NCI-H82 treated with DMSO at 0.1 percent for 48 hours (cell line): ENCODE results near the gene PCIF1.
"Not testable (repeated sequence)": the region's sequence is repeated elsewhere in the genome, so short reads cannot be mapped to it uniquely, and the experiment has no call there.

Experiments
- DNase-seq: peaks from one replicate; lab custom pipeline; 2025; ENCODE audit not compliant: unreplicated experiment; lab: John Stamatoyannopoulos, UW

The PCIF1 gene

GRCh38 chr20:45946149-45946970 lies 11.9 kb downstream of the PCIF1 start:
- DNase-seq = no peak

- no peak for DNase-seq
These were observed 12.8 kb downstream of the PCIF1 start for GRCh38 chr20:45947110-45947866.

GRCh38 chr20:45948261-45948733 lies 13.8 kb downstream of the PCIF1 start:
- DNase-seq = no peak

DNA sequence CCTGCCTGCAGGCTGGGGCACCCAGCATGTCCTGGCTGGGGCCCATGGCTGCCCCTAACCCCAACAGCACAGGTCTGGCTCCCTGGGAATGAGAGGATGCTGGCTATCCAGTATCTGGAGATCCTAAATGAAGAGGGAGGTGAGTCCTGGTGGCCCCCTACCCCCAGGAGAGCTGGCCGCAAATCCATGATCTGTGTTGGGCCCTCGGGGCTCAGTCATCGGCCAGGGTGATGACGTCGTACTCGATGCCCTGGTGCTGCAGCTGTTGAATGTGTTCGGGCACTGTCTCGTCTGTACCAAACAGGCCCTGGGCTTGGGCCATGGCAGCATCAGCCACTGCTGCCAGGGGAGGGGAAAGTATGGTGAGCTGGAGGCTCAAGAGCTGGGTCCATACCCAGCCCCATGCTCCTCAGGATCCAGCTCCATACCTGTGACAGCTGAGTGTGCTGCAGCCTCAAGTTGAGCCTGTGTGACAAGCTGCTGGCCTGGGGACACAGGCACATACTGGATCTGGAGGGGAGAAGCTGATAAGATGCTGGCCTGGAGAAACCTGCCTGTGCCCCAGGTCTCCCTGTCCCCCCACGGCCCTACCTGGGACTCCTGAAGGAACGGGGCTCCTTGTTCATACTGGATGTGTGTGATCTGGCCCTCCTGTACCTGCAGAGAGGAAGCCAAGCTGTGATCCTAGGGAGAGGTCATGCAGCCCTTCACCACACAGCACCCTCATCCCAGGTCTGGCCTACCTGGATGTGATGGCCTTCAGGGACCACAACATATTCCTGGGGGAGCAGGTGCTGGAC lies 14.5 kb downstream of the PCIF1 start:
- no peak for DNase-seq

GRCh38 chr20:45949542-45950329 lies 15.3 kb downstream of the PCIF1 start:
- no peak for DNase-seq

GRCh38 chr20:45950330-45950646 lies 15.8 kb downstream of the PCIF1 start:
- DNase-seq = no peak

- DNase-seq = no peak
These were observed 17.7 kb downstream of the PCIF1 start for GRCh38 chr20:45951925-45952834.

GRCh38 chr20:45952861-45953260 lies 18.4 kb downstream of the PCIF1 start:
- DNase-seq = no peak

- DNase-seq = no peak
These were observed 19.2 kb downstream of the PCIF1 start for GRCh38 chr20:45953672-45954071.

GRCh38 chr20:45956326-45956725 lies 21.8 kb downstream of the PCIF1 start:
- DNase-seq = not testable (repeated sequence)

DNA sequence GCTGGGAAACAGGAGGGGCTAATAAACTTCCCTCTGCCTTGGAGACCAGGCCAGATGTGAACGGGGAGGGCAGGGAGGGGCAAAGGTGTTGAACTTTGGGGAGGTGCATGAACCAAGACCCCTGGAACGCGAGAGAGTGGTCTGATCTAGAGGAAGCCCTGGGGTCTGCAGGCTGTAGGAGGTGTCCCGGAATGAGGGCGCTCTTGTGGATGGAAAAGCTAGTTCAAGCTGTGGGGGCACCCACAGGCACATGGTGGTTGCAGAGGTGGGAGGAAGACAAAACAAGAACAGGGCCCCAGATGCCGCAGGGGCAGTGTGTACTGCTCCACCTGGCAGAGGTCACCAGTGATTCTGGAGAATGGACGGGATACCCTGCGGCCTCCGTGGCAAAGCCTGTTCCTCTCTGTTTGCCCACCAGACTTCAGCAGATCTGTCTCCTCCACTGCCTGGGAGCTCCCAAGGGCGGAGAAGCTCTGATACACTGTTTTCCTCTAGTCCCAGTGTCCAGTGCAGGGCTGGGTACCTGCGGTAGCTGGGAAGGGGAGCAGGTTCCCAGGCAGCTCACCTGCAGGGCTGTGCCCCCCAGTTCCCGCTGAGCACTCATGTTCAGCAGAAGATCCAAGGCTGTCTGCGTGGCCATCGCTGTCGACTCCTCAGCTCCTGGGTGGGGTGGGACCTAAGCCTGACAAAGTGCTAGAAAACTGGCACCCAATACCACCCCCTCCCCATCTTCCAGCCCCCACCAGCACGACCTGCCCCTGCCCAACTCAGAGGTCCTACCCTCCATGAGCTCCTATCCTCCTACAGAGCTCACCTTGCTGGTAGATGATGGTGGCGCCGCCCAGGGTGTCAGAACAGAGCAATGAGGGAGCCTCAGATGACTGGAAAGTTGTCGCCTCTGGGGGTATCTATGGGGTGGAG lies 22.8 kb downstream of the PCIF1 start:
- no peak for DNase-seq

- DNase-seq = no peak
These were observed 24.1 kb downstream of the PCIF1 start for GRCh38 chr20:45958593-45958992.

- no peak for DNase-seq
These were observed 24.6 kb downstream of the PCIF1 start for GRCh38 chr20:45959126-45959525.

- DNase-seq = no peak
These were observed 25.6 kb downstream of the PCIF1 start for GRCh38 chr20:45959956-45960630.

GRCh38 chr20:45962031-45962755 lies 27.7 kb downstream of the PCIF1 start:
- no peak for DNase-seq

DNA sequence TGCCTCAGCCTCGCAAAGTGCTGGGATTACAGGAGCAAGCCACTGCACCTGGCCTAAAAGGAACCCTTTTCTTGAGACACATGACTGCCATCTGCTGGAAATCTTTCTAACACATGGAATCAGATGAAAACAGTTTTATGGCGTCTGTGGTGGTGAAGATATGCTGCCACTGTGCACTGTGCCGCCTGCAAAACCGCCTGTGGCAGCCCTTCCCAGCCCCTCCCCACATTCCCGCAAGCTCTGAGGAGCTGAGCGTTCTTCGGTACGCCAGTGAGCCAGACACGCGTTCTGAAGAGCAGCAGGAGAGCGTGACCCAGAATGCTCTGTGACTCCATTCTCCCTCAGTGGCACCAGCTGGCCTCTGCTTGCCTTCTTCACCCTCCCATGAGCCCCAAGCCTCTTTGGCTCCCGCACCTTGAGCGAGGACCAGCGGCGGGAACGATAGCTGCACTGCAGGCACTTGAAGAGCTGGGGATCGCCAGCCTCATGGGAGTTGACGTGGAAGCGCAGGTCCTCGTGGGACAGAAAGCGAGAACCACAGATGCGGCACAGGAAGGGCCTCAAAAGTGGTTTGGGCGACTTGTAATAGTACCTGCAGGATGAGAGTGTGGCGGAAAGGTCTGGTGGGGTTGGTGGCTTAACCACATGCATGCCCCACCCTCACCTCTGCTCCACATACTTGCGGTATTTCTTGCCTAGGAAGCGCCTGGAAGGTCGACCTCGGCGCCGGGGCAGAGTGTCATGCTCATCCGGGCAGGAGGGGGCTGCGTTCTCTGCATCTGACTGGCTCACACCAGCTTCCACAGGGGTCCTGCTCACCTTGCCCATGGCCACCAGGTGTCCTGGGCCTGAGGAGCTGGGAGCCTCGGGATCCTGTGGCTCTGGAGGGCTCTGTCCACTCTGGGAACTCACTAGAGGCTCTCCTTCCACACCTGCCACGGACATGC lies 28.8 kb downstream of the PCIF1 start:
- DNase-seq = no peak
